ENCODE data around the gene COL4A2. TPM values are rescaled to one million over a fixed set of nuclear protein-coding genes. Genes with fewer than 3 reads are reported as not detected.
A peak's percentile ranks its signal among the peaks of the same experiment; 100 is the strongest.

Gene COL4A2
- total RNA-seq, 4 donors from 2014 or later: 419 to 931 (median 555) TPM

- Histone ChIP-seq H3K9me3 (no peaks in the 10 kb centered on the region), H3K4me3 (no peak overlapping the region), H3K27me3 (no peaks in the 10 kb centered on the region), H3K36me3 (peaks cover 0 to 2% (median 0%) of the 10 kb centered on the region in 4 donors), H3K4me1 (peaks cover 85 to 100% (median 99%) of the 10 kb centered on the region in 4 donors), H3K27ac (replicated peaks in 1 of 4) (peak overlapping the region; percentile 58 to 99 (median 63))
- no peak for DNase-seq (ENCODE audit: extremely low spot score)
- no peak for TF ChIP-seq EP300 (IDR thresholded peaks at IDR 0.05)
- TF ChIP-seq POLR2AphosphoS5 (IDR thresholded peaks at IDR 0.05): no peak
- no peak for TF ChIP-seq CTCF (IDR thresholded peaks at IDR 0.05)
- TF ChIP-seq POLR2A (IDR thresholded peaks at IDR 0.05; ENCODE audit: low read depth): no peak
- WGBS: 38% methylated on average over 5 of the region's 5 CpGs
- intact Hi-C loops (cut with DNase I): no loop called here
Measured at GRCh38 chr13:110281736-110282135, 25.3 kb upstream of the COL4A2 start.

GRCh38 chr13:110282316-110282841 is 24.7 kb upstream of the COL4A2 start:
- Histone ChIP-seq H3K27ac (replicated peaks in 1 of 4) (peak overlapping the region; percentile 2 to 99 (median 58)), H3K9me3 (no peaks in the 10 kb centered on the region), H3K4me3 (no peak overlapping the region), H3K4me1 (peaks cover 85 to 100% (median 99%) of the 10 kb centered on the region in 4 donors), H3K27me3 (no peaks in the 10 kb centered on the region), H3K36me3 (peaks cover 0 to 5% (median 0%) of the 10 kb centered on the region in 4 donors)
- intact Hi-C loops (cut with DNase I): no loop called here
- WGBS: 100% methylated on average over 1 of the region's 1 CpG
- no peak for DNase-seq (ENCODE audit: extremely low spot score)
- TF ChIP-seq POLR2A (IDR thresholded peaks at IDR 0.05; ENCODE audit: low read depth): no peak
- TF ChIP-seq POLR2AphosphoS5 (IDR thresholded peaks at IDR 0.05): peak in 1 of 2 donors; percentile 5
- no peak for TF ChIP-seq EP300 (IDR thresholded peaks at IDR 0.05)
- TF ChIP-seq CTCF (IDR thresholded peaks at IDR 0.05): no peak

- TF ChIP-seq CTCF (IDR thresholded peaks at IDR 0.05) (no peak), POLR2A (IDR thresholded peaks at IDR 0.05; ENCODE audit: low read depth) (no peak), POLR2AphosphoS5 (IDR thresholded peaks at IDR 0.05) (no peak), EP300 (IDR thresholded peaks at IDR 0.05) (no peak)
- Histone ChIP-seq H3K4me3 (no peak overlapping the region), H3K36me3 (peaks cover 0 to 13% (median 6%) of the 10 kb centered on the region in 4 donors), H3K4me1 (peaks cover 85 to 95% (median 92%) of the 10 kb centered on the region in 4 donors), H3K27me3 (no peaks in the 10 kb centered on the region), H3K27ac (replicated peaks in 1 of 4) (peak overlapping the region; percentile 62 to 99 (median 74)), H3K9me3 (no peaks in the 10 kb centered on the region)
- intact Hi-C loops (cut with DNase I): no loop called here
- WGBS: 59% methylated on average over 4 of the region's 7 CpGs
- DNase-seq (ENCODE audit: extremely low spot score): no peak
Measured at GRCh38 chr13:110283736-110284517, 23.2 kb upstream of the COL4A2 start.

- peak overlapping the region; percentile 62 to 99 (median 74) for H3K27ac ChIP-seq (replicated peaks in 1 of 4)
- no peaks in the 10 kb centered on the region for H3K9me3 ChIP-seq
- intact Hi-C loops (cut with DNase I): no loop called here
- no peak overlapping the region for H3K4me3 ChIP-seq
- no peak for DNase-seq (ENCODE audit: extremely low spot score)
- peaks cover 75 to 95% (median 91%) of the 10 kb centered on the region in 4 donors for H3K4me1 ChIP-seq
- no peaks in the 10 kb centered on the region for H3K27me3 ChIP-seq
- TF ChIP-seq CTCF (IDR thresholded peaks at IDR 0.05) (no peak), POLR2AphosphoS5 (IDR thresholded peaks at IDR 0.05) (no peak), POLR2A (IDR thresholded peaks at IDR 0.05; ENCODE audit: low read depth) (no peak), EP300 (IDR thresholded peaks at IDR 0.05) (no peak)
- 76% methylated on average over 11 of the region's 11 CpGs for WGBS
- H3K36me3 ChIP-seq: peaks cover 0 to 18% (median 11%) of the 10 kb centered on the region in 4 donors
Measured at GRCh38 chr13:110284779-110285484, 22.2 kb upstream of the COL4A2 start.

All from esophagus muscularis mucosa (tissue), 4 donors.